Skin epidermis (tissue), 12 donors: ENCODE data around the gene SIGLEC15.
A peak's percentile ranks its signal among the peaks of the same experiment; 100 is the strongest.

Experiments
- H3K27ac ChIP-seq, 21 experiments: fragments of 200-600 bp; sonication (generic) in 11 of 21; one replicate each; pipeline ENCODE4 v1.5.0; 2020; ENCODE audit warnings: mild to moderate bottlenecking in 3 of 21, inconsistent platforms in 2 of 21, moderate library complexity in 2 of 21
- H3K4me3 ChIP-seq, 7 experiments: fragments of 200-600 bp; sonication (generic) in 2 of 7; one replicate each; pipeline ENCODE4 v1.5.0; 2020; ENCODE audit warnings: inconsistent platforms in 2 of 7, mild to moderate bottlenecking in 2 of 7, moderate library complexity in 1 of 7

Gene SIGLEC15

DNA sequence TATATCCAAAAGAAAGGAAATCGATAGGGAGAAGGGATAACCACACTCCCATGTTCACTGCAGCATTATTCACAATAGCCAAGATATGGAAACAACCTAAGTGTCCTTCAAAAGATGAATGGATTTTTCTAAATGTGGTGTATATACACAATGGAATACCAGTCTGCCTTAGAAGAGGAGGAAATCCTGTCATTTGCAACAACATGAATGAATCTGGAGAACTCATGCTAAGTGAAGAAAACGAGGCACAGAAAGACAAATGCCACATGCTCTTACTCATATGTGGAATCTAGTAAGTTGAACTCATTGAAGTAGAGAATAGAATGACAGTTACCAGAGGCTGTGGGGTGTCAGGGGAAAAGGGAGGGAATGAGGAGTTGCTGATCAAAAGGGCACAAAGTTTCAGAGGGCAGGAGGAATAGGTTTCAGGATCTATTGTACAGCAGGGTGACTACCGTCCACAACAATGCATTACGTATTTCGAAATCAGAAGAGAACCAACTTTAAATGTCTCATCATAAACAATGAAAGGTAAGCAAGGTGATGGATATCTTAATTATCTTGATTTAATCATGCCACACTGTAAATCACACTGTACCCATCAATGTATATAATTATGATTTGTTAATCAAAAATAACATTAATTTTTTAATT is 46.1 kb downstream of the SIGLEC15 start:
- no peak overlapping the region for H3K27ac ChIP-seq
- H3K4me3 ChIP-seq: no peak overlapping the region

DNA sequence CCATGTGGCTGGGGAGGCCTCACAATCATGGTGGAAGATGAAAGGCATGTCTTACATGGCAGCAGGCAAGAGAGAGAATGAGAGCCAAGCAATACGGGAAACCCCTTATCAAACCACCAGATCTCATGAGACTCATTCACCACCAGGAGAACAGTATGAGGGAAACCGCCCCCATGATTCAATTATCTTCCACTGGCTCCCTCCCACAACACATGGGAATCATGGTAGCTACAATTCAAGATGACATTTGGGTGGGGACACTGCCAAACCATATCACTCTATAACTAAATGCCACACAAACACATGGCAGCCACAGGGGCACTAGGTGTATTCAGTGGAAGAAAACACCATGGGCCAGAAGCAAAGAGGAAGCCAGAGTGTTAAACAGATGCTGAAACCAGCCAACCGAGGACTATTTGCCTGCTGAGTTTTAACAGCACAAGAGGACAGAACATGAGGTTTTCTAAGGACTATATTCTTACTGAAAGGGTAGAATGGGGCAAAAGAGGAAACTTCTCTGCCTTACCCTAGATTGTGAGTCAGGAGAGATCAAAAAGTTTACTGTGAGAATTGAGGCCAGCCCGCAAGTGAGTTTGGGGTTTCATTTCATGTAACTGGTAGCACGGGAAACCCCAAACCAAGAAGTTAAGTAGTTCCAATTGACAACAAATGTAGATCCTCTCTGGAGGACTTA is 49.2 kb downstream of the SIGLEC15 start:
- no peak overlapping the region for H3K27ac ChIP-seq
- no peak overlapping the region for H3K4me3 ChIP-seq

DNA sequence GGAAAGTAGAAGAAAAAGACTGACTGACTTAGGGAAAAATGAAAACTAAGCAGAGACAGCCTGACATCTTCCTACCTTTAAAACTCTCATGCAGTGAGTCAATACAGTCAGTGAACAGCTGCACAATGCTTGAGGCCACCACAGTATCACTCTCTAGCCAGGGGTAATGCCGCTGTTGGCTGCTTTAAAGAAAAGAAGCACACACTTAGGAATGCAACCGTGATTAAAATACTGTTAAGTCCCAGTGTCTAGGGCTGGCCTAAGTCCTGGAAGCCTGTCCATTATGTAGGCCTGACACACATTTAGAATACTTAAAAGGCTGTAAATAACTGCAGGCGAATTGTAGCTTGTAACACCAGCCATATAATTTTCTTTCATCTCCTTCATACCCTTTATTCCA is 50.7 kb downstream of the SIGLEC15 start:
- Histone ChIP-seq H3K4me3 (no peak overlapping the region), H3K27ac (no peak overlapping the region)

DNA sequence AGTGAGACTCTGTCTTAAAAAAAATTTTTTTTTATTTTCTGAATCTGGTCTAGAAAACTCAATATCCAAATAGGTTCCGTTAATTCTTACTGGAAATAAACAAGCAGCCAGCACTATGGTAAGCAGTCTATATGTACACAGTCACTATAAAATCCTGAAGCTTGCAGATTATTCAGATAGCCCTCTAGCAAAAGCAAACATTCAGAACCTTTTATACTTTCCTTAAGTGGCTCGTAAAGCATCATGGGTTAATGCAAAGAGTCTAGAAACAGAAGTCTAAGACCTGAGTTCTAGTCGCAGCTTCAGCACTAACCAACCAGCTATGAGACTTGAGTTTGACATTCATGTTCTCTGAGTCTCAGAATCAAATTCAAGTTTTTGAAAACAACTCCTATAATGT is 51.9 kb downstream of the SIGLEC15 start:
- H3K4me3 ChIP-seq: no peak overlapping the region

DNA sequence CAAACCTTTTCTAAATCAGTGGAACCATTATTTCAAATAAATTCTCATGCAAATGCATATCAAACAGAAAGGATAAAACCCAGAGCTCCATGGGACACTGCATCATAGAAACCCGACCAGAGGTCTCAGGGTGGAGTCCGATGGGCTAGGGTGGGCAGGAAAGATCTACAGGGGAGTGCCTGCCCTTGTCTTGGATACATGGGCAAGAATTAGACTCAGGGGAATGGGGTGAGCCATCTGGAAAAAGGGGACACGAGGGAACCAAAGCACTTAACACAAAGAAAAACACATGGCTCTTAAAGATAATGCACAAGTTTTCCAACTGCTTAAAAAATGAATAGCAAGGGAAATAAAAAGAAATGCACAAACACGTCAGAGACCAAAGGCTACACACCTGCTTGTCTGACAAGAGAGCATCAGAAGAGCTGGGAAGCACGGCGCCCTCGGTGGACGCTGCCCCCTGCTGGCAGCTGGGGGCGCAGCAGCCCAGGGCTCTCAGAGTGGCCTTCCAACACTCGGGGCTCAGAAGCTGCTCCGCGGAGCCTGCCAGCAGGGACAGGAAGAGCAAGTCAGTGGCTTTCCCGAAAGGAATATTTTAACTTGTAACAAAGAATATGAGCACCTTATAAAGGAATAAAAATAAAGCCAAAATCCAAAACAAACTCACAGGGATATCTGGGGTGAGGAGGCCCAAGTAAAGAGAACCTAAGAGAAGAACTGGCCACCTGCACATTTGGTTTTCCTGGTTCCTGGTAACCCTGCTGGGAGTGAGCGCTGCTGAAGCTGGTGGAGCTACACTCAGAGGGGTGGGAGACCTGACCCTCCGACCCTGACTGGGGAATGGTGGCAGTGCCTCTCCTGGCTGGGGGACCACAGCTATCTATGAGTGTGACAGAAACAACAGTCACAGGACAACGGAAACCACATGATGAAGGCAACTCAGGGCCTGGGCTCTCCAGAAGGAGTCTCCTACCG is 54.5 kb downstream of the SIGLEC15 start:
- Histone ChIP-seq H3K27ac (peak overlapping the region in 1 of 21 experiments; percentile 18), H3K4me3 (no peak overlapping the region)

More for the DNA sequence above, 51.9 kb downstream of the SIGLEC15 start:
- H3K27ac ChIP-seq: no peak overlapping the region

DNA sequence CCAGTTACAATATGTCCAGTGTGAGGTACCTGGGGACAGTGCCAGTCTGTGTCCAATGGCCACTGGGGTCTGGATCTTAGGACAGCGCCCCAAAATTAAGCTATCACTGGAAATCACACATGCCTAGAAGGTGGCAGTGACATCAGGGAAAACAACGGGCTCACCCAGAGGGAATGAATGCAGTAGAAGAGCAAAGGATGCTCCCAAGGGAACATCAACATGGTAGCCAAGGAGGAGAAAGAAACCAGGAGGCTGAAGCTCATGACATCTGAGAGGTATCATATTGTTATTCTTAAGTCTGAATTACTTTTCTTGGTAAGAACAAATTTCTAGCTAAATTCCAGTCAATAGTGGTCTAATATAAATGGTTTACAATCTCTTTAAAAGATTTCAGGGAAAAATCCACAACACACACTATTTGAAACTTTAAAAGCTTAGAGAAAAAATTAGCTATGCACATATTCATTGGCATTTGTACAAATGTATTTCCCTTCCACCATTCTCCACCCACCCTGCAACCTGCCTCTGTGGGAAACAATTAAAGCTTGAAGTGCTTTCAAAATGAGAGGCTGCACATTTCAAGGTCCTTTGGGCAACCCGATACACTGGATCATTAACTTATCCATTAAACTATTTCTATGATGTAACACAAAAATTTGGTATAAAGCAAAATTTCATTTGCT is 55.5 kb downstream of the SIGLEC15 start:
- Histone ChIP-seq H3K27ac (no peak overlapping the region), H3K4me3 (no peak overlapping the region)

DNA sequence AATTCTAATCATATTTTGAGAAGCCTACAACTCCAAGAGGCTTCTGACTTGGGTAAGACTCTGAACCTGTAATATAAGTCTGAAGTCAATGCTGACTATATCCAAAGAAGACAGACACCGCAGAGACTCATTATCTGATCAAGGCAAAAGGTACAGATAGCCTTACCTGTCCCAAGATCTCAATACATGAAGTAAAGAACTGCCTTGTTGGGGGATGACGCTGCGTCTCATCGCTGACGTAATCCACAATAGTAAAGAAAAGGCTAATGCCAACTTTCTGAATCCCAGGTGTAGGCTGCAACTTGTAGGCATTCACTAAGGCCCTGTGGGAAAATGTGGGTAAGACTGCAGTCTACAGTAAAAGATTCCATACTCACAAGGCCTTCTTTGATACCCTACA is 62.1 kb downstream of the SIGLEC15 start:
- Histone ChIP-seq H3K27ac (no peak overlapping the region), H3K4me3 (no peak overlapping the region)

DNA sequence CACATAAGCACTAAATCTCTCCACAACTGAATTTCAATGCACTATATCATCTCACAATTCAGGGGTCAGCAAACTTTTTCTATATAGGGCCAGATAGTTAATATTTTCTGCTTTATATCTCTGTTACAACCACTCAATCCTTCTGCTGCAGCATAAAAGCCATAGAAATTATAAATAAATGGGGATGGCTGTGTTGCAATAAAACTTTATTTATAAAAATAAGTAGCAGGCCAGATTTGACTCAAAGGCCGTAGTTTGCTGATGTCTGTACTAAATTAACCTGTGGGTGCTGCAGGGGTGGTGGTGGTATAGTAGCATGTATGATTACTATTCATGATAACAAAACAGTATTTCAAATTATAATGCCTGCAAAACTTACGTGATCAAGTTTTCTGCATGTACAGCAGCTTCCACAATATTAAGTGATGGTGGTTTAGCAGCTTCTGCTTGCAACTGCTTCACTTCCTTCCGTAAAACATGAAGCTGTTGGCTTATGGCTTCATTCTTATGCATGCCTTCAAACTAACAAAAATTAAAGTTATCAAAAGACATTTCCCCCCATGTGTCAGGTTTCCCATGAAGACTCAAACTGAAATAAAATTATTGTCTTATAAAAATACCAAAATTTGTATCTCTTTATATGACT is 64.1 kb downstream of the SIGLEC15 start:
- no peak overlapping the region for H3K4me3 ChIP-seq
- H3K27ac ChIP-seq: no peak overlapping the region

DNA sequence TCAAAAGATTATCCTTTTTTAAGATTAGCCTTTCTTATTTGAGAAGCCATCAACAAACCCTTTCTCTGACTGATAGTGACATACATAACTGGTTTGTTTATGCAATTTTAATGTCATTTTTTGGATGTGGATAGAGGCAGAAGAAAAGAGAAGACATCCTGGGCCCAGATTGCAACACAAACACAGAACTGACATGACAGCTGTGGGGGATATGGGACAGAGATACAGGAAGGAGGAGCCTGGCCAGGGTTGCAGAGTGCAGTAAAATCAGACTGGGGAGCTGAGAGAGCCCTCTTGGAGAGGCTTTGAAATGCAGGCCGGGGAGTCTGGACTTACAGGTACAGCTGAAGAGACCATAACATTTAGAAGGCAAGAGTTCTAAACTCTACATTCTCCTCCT is 65.1 kb downstream of the SIGLEC15 start:
- no peak overlapping the region for H3K4me3 ChIP-seq
- no peak overlapping the region for H3K27ac ChIP-seq

DNA sequence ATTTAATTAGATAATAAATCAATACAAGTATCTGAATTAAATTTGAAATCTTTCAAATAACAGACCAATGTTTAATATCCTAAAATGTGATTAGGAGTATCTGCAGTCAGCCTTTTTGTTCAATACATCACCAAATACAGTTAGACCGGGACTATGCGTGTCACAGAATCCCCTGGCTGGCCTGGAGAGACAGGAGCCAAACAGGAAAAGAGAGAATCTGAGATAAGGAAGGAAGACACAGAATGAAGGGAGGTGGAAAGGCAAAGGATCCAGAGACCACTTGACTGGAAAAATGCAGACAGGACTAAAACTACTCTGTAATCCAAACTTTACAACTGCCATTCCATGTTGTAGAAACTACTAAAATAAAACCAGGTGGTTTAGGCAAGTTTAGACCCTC is 66.3 kb downstream of the SIGLEC15 start:
- no peak overlapping the region for H3K27ac ChIP-seq
- no peak overlapping the region for H3K4me3 ChIP-seq
